Spleen (tissue), 7 donors: ENCODE results near the gene SIGLEC11.

Source experiments
- CTCF ChIP-seq, 11 experiments: fragments of 200-600 bp in 7 of 11; fragments of 450-650 bp in 4 of 11; sonication (generic) in 4 of 11; IDR thresholded peaks in 8 of 11; conservative IDR thresholded peaks in 3 of 11; 1 replicate in 7 of 11; 2 replicates in 4 of 11; pipeline versions ENCODE4 v1.4.0 to v1.8.0; 2016 to 2021; ENCODE audit warnings: antibody characterized with exemption in 11 of 11, inconsistent platforms in 4 of 11, mild to moderate bottlenecking in 1 of 11
- POLR2A ChIP-seq, 3 donors: fragments of 450-650 bp; IDR thresholded peaks; one replicate each; pipeline ENCODE4 v1.5.1; 2017; ENCODE audit warnings: antibody characterized with exemption in 3 of 3, mild to moderate bottlenecking in 1 of 3
- POLR2AphosphoS5 ChIP-seq, 3 donors: sonication (generic); formaldehyde crosslinking; IDR thresholded peaks; one replicate each; pipeline ENCODE4 v1.5.1; 2017; ENCODE audit warnings: antibody characterized with exemption in 3 of 3
- donor health status: DM: no; HTN: no; CAD: no; lungs with moderate emphysema.
- donor health status: DM: no; HTN: no; CAD: no.
- donor health status: DM: no; HTN: no; CAD: no.

GRCh38 chr19:49915271-49915670 lies 45.7 kb downstream of the SIGLEC11 start:
- TF ChIP-seq CTCF (IDR thresholded peaks at IDR 0.05 in 8 of 11, conservative IDR thresholded peaks at IDR 0.05 in 3 of 11) (no peak), POLR2AphosphoS5 (IDR thresholded peaks at IDR 0.05) (no peak), POLR2A (IDR thresholded peaks at IDR 0.05) (no peak)
